HG03064 (cell line): ENCODE measurements around the gene SUB1.

Experiments
- ATAC-seq: cut with Tn5 transposase; IDR thresholded peaks from one replicate; pipeline ENCODE4 v1.9.1; 2021; ENCODE audit warnings: low read depth; ENCODE audit not compliant: unreplicated experiment

SUB1 gene

GRCh38 chr5:32638309-32638708, 53.0 kb downstream of the SUB1 start:
- no peak for ATAC-seq

GRCh38 chr5:32639943-32640342, 54.6 kb downstream of the SUB1 start:
- ATAC-seq, result no peak

GRCh38 chr5:32642276-32643002, 57.1 kb downstream of the SUB1 start:
- no peak for ATAC-seq

GRCh38 chr5:32645246-32645645, 59.9 kb downstream of the SUB1 start:
- no peak for ATAC-seq

GRCh38 chr5:32646061-32646969, 61.0 kb downstream of the SUB1 start:
- no peak for ATAC-seq

GRCh38 chr5:32651088-32651487, 65.7 kb downstream of the SUB1 start:
- ATAC-seq, result no peak

- no peak for ATAC-seq
These were observed 66.3 kb downstream of the SUB1 start for GRCh38 chr5:32651638-32652037.
